ENCODE measurements around the gene ANXA4.

- no peak for TF ChIP-seq POU6F1 (CRISPR knock-in tag; IDR thresholded peaks at IDR 0.05; ENCODE audit: borderline replicate concordance, low read depth)
- no peak for TF ChIP-seq ZC3H10 (CRISPR knock-in tag; IDR thresholded peaks at IDR 0.05)
- no peak for TF ChIP-seq OSR1 (CRISPR knock-in tag; IDR thresholded peaks at IDR 0.05)
- TF ChIP-seq CREB5 (CRISPR knock-in tag; IDR thresholded peaks at IDR 0.05; ENCODE audit: low read depth) = no peak
- no peak for TF ChIP-seq PATZ1 (CRISPR knock-in tag; IDR thresholded peaks at IDR 0.05; ENCODE audit: borderline replicate concordance)
- no peak for TF ChIP-seq ARNTL (CRISPR knock-in tag; IDR thresholded peaks at IDR 0.05; ENCODE audit: borderline replicate concordance, low read depth)
- no peak for TF ChIP-seq ESRRG (CRISPR knock-in tag; IDR thresholded peaks at IDR 0.05)
- no peak for TF ChIP-seq GLIS3 (CRISPR knock-in tag; IDR thresholded peaks at IDR 0.05)
- TF ChIP-seq BACH2 (CRISPR knock-in tag; IDR thresholded peaks at IDR 0.05; ENCODE audit: borderline replicate concordance) = no peak
- TF ChIP-seq ZNF565 (CRISPR knock-in tag; conservative IDR thresholded peaks at IDR 0.05; ENCODE audit: low read depth) = no peak
- TF ChIP-seq ZFP30 (CRISPR knock-in tag; IDR thresholded peaks at IDR 0.05) = no peak
Observed at GRCh38 chr2:69767034-69767433, 25.1 kb downstream of the ANXA4 start.
